ENCODE results near the gene NFE2L3. TPM values are rescaled to one million over a fixed set of nuclear protein-coding genes. Genes with fewer than 3 reads are reported as not detected.
A peak's percentile ranks its signal among the peaks of the same experiment; 100 is the strongest.

Gene NFE2L3
- total RNA-seq (10.0 and 10.8 TPM in 2 replicates), polyA plus RNA-seq (4.7 and 6.5 TPM in 2 replicates)

DNA sequence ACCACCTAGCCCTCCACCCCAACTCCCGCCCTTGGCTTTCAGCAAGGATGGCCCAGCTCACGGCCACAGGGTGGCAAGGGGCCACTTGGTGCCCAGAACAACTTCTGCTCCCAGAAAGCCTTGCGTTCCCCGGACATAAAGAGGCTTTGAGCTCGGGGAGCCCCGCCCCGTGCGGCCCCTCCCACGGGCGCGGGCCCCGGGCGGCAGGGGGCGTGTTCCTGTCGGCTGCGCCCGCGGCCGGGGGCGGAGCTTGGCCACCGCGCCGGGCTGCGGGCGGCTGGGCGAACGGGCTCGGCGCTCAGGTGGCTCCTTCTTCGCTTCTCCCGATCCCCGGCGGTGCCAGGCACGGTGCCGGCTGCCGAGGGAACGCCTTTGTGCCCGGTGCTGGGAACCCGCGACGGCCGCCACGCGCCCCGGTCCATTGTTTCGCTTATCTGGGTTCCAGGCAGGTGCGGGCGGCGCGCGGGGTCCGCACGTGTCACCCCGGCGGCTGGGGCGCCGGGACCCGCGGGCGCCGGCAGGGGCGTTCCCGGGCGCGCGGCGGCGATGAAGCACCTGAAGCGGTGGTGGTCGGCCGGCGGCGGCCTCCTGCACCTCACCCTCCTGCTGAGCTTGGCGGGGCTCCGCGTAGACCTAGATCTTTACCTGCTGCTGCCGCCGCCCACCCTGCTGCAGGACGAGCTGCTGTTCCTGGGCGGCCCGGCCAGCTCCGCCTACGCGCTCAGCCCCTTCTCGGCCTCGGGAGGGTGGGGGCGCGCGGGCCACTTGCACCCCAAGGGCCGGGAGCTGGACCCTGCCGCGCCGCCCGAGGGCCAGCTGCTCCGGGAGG, at the start of gene NFE2L3:
NFE2L3 (plus strand) TSS at position 246 of the 829 bp plus-strand sequence; CDS start at position 547, 301 bp downstream.
- peak; percentile 89 for DNase-seq (ENCODE audit: low spot score)
- H4K20me1 ChIP-seq (ENCODE audit: insufficient read depth, poor library complexity, severe bottlenecking): no peaks in the 10 kb centered on the region

GRCh38 chr7:26103596-26103995, 48.4 kb upstream of the NFE2L3 start:
- Histone ChIP-seq H3K36me3 (replicated peaks; ENCODE audit: insufficient read depth, low read depth) (no peaks in the 10 kb centered on the region), H3K4me2 (no peak overlapping the region), H2AFZ (no peak overlapping the region), H3K4me3 (no peak overlapping the region), H3K9me2 (replicated peaks; ENCODE audit: insufficient read depth) (no peaks in the 10 kb centered on the region), H3K27ac (no peak overlapping the region), H3K27me3 (no peaks in the 10 kb centered on the region), H3K4me1 (ENCODE audit: insufficient read depth) (no peaks in the 10 kb centered on the region), H3K9me3 (ENCODE audit: low read depth) (no peaks in the 10 kb centered on the region), H3K79me2 (no peaks in the 10 kb centered on the region), H4K20me1 (ENCODE audit: insufficient read depth, poor library complexity, severe bottlenecking) (no peaks in the 10 kb centered on the region)
- TF ChIP-seq, protein P1, sequence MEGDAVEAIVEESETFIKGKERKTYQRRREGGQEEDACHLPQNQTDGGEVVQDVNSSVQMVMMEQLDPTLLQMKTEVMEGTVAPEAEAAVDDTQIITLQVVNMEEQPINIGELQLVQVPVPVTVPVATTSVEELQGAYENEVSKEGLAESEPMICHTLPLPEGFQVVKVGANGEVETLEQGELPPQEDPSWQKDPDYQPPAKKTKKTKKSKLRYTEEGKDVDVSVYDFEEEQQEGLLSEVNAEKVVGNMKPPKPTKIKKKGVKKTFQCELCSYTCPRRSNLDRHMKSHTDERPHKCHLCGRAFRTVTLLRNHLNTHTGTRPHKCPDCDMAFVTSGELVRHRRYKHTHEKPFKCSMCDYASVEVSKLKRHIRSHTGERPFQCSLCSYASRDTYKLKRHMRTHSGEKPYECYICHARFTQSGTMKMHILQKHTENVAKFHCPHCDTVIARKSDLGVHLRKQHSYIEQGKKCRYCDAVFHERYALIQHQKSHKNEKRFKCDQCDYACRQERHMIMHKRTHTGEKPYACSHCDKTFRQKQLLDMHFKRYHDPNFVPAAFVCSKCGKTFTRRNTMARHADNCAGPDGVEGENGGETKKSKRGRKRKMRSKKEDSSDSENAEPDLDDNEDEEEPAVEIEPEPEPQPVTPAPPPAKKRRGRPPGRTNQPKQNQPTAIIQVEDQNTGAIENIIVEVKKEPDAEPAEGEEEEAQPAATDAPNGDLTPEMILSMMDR (IDR thresholded peaks at IDR 0.05; ENCODE audit: poor library complexity): no peak
- TF ChIP-seq EZH2 (IDR thresholded peaks at IDR 0.05; ENCODE audit: borderline replicate concordance): no peak
- no peak for TF ChIP-seq EZH2phosphoT487 (IDR thresholded peaks at IDR 0.05; ENCODE audit: low read depth, severe bottlenecking, unreplicated experiment)
- 74% methylated on average over 3 of the region's 3 CpGs for WGBS (ENCODE audit: low lambda C conversion rate, missing lambda C conversion rate)
- DNase-seq (ENCODE audit: low spot score): no peak

More for the DNA sequence above, at the start of gene NFE2L3:
- peaks cover 20% of the 10 kb centered on the region for H3K27me3 ChIP-seq
- peak within 1 kb of the TSS; percentile 87 for H2AFZ ChIP-seq
- no peak for TF ChIP-seq EZH2phosphoT487 (IDR thresholded peaks at IDR 0.05; ENCODE audit: low read depth, severe bottlenecking, unreplicated experiment)
- no peak for TF ChIP-seq EZH2 (IDR thresholded peaks at IDR 0.05; ENCODE audit: borderline replicate concordance)
- TF ChIP-seq, protein P1 (IDR thresholded peaks at IDR 0.05; ENCODE audit: poor library complexity): no peak
- H3K9me2 ChIP-seq (replicated peaks; ENCODE audit: insufficient read depth): no peaks in the 10 kb centered on the region
- H3K4me3 ChIP-seq: peak within 1 kb of the TSS; percentile 55
- H3K9me3 ChIP-seq (ENCODE audit: low read depth): no peaks in the 10 kb centered on the region
- no peaks in the 10 kb centered on the region for H3K36me3 ChIP-seq (replicated peaks; ENCODE audit: insufficient read depth, low read depth)
- H3K4me2 ChIP-seq: peak within 1 kb of the TSS; percentile 97
- H3K27ac ChIP-seq: no peak within 1 kb of the TSS
- peaks cover 29% of the 10 kb centered on the region for H3K79me2 ChIP-seq
- H3K4me1 ChIP-seq (ENCODE audit: insufficient read depth): peaks cover 16% of the 10 kb centered on the region
- WGBS (ENCODE audit: low lambda C conversion rate, missing lambda C conversion rate): under 1% methylated on average over 71 of the region's 95 CpGs

GRCh38 chr7:26105236-26105635, 46.8 kb upstream of the NFE2L3 start:
- Histone ChIP-seq H3K4me1 (ENCODE audit: insufficient read depth) (no peaks in the 10 kb centered on the region), H3K4me2 (no peak overlapping the region), H3K36me3 (replicated peaks; ENCODE audit: insufficient read depth, low read depth) (no peaks in the 10 kb centered on the region), H2AFZ (no peak overlapping the region), H3K27me3 (no peaks in the 10 kb centered on the region), H3K4me3 (no peak overlapping the region), H3K79me2 (no peaks in the 10 kb centered on the region), H3K9me3 (ENCODE audit: low read depth) (no peaks in the 10 kb centered on the region), H3K27ac (no peak overlapping the region), H4K20me1 (ENCODE audit: insufficient read depth, poor library complexity, severe bottlenecking) (no peaks in the 10 kb centered on the region), H3K9me2 (replicated peaks; ENCODE audit: insufficient read depth) (no peaks in the 10 kb centered on the region)
- 94% methylated on average over 1 of the region's 1 CpG for WGBS (ENCODE audit: low lambda C conversion rate, missing lambda C conversion rate)
- TF ChIP-seq EZH2phosphoT487 (IDR thresholded peaks at IDR 0.05; ENCODE audit: low read depth, severe bottlenecking, unreplicated experiment): no peak
- TF ChIP-seq, protein P1 (IDR thresholded peaks at IDR 0.05; ENCODE audit: poor library complexity): no peak
- TF ChIP-seq EZH2 (IDR thresholded peaks at IDR 0.05; ENCODE audit: borderline replicate concordance): no peak
- no peak for DNase-seq (ENCODE audit: low spot score)

All from hepatocyte (in vitro differentiated cells).